GM18873 (cell line): ENCODE data around the gene CRYBG2.
A peak's percentile ranks its signal among the peaks of the same experiment; 100 is the strongest.
"Not testable (repeated sequence)": the region's sequence is repeated elsewhere in the genome, so short reads cannot be mapped to it uniquely, and the experiment has no call there.

Experiments used
- ATAC-seq: cut with Tn5 transposase; IDR thresholded peaks from one replicate; pipeline ENCODE4 v1.9.1; 2021; ENCODE audit warnings: mild to moderate bottlenecking, moderate library complexity, moderate number of reproducible peaks; ENCODE audit not compliant: unreplicated experiment, low FRiP score

CRYBG2 gene

GRCh38 chr1:26323382-26323781, 30.5 kb downstream of the CRYBG2 start:
- ATAC-seq = no peak

GRCh38 chr1:26322042-26322331, 31.9 kb downstream of the CRYBG2 start:
- no peak for ATAC-seq

- no peak for ATAC-seq
Measured at GRCh38 chr1:26321315-26322041, 32.5 kb downstream of the CRYBG2 start.

- ATAC-seq = no peak
Measured at GRCh38 chr1:26320896-26321295, 33.0 kb downstream of the CRYBG2 start.

- ATAC-seq = no peak
Measured at GRCh38 chr1:26318338-26319064, 35.4 kb downstream of the CRYBG2 start.

GRCh38 chr1:26317612-26318337, 36.2 kb downstream of the CRYBG2 start, which contains the start of gene CD52:
TSS of gene CD52 (plus strand) at chr1:26317958. CDS start at chr1:26318018, 60 bp downstream.
- no peak for ATAC-seq

- no peak for ATAC-seq
Measured at GRCh38 chr1:26317146-26317545, 36.8 kb downstream of the CRYBG2 start.

- ATAC-seq = no peak
Measured at GRCh38 chr1:26315874-26316850, 37.8 kb downstream of the CRYBG2 start.

- ATAC-seq = no peak
Measured at GRCh38 chr1:26314501-26314900, 39.4 kb downstream of the CRYBG2 start.

GRCh38 chr1:26307966-26308899, 45.7 kb downstream of the CRYBG2 start:
- ATAC-seq = not testable (repeated sequence)

- ATAC-seq = peak; percentile 4
Measured at GRCh38 chr1:26307363-26307781, 46.6 kb downstream of the CRYBG2 start.

- ATAC-seq = peak; percentile 94
Measured at GRCh38 chr1:26306290-26307229, 47.4 kb downstream of the CRYBG2 start, which contains the start of gene UBXN11. TSS of gene UBXN11 (minus strand) at chr1:26306636. CDS start at chr1:26302883, 3,753 bp downstream.

GRCh38 chr1:26305667-26306289, 48.2 kb downstream of the CRYBG2 start:
- ATAC-seq = no peak

- no peak for ATAC-seq
Measured at GRCh38 chr1:26302733-26303405, 51.1 kb downstream of the CRYBG2 start.

GRCh38 chr1:26300578-26301275, 53.2 kb downstream of the CRYBG2 start:
- no peak for ATAC-seq

GRCh38 chr1:26297791-26298124, 56.2 kb downstream of the CRYBG2 start:
- ATAC-seq = no peak
